Panc1 (cell line): ENCODE measurements around the gene CYGB. TPM values are rescaled to one million over a fixed set of nuclear protein-coding genes. Genes with fewer than 3 reads are reported as not detected.

Source experiments
- ATAC-seq: fragments of 200-7000 bp; cut with Tn5 transposase; 2 replicates; pipeline ENCODE4 v1.9.1; 2020; ENCODE audit warnings: mild to moderate bottlenecking, moderate library complexity
- Bru-seq: library from RNA; stranded (reverse); fragments of 400-500 nt; gene quantifications from one replicate; lab custom pipeline; 2021; lab: Mats Ljungman, UMichigan
- BruChase-seq, 2 experiments: library from RNA; stranded (reverse); fragments of 400-500 nt; gene quantifications; one replicate each; lab custom pipeline; 2021; lab: Mats Ljungman, UMichigan
- BruUV-seq: library from RNA; stranded (reverse); fragments of 400-500 nt; replicated peaks from 2 replicates; lab custom pipeline; 2021; lab: Mats Ljungman, UMichigan
- CTCF ChIA-PET: fragments of 300-600 bp; sonication (Branson Sonifier 250); formaldehyde crosslinking; loops from one replicate; lab custom pipeline; 2022; ENCODE audit warnings: antibody characterized with exemption; lab: Charles Lee
- POLR2A ChIA-PET: fragments of 300-600 bp; sonication (Branson Sonifier 250); formaldehyde crosslinking; loops from one replicate; lab custom pipeline; 2022; ENCODE audit warnings: antibody characterized with exemption; lab: Charles Lee
- DNase-seq: peaks from one replicate; pipeline ENCODE4 v3.0.0-alpha.2; 2010; ENCODE audit warnings: low read depth, low spot score
- H3K27ac ChIP-seq: 2 replicates; pipeline ENCODE4 v1.5.1; 2011; ENCODE audit warnings: mild to moderate bottlenecking, low read length, inconsistent platforms
- H3K27me3 ChIP-seq: fragments of 200-500 bp; sonication (Bioruptor generic); 2 replicates; pipeline ENCODE4 v1.6.0; 2014; ENCODE audit warnings: low read length, inconsistent platforms; ENCODE audit not compliant: control insufficient read depth, insufficient read depth
- H3K36me3 ChIP-seq: fragments of 200-500 bp; sonication (Bioruptor generic); 2 replicates; pipeline ENCODE4 v1.5.1; 2014; ENCODE audit warnings: inconsistent platforms, mild to moderate bottlenecking, low read length, moderate library complexity; ENCODE audit not compliant: control insufficient read depth, insufficient read depth
- H3K4me1 ChIP-seq: 2 replicates; pipeline ENCODE4 v1.5.1; 2011; ENCODE audit warnings: inconsistent platforms, mild to moderate bottlenecking, low read length, moderate library complexity; ENCODE audit not compliant: control insufficient read depth, insufficient read depth
- H3K4me3 ChIP-seq, 2 experiments: 2 replicates each; pipeline ENCODE4 v1.5.1; 2011 to 2012; ENCODE audit warnings: low read depth in 2 of 2, low read length in 2 of 2, mild to moderate bottlenecking in 2 of 2, inconsistent platforms in 1 of 2, moderate library complexity in 1 of 2
- H3K9me3 ChIP-seq: fragments of 200-500 bp; sonication (Bioruptor generic); 2 replicates; pipeline ENCODE4 v1.5.1; 2014; ENCODE audit warnings: low read depth, mild to moderate bottlenecking, inconsistent platforms, low read length, moderate library complexity; ENCODE audit not compliant: control insufficient read depth, insufficient read depth
- POLR2AphosphoS5 ChIP-seq: IDR thresholded peaks from 2 replicates; pipeline ENCODE4 v1.6.1; 2012; ENCODE audit warnings: mild to moderate bottlenecking, low read depth, low read length, moderate library complexity
- SIN3A ChIP-seq: IDR thresholded peaks from 2 replicates; pipeline ENCODE4 v1.6.1; 2012; ENCODE audit warnings: low read depth, mild to moderate bottlenecking, low read length, moderate library complexity, borderline replicate concordance; ENCODE audit not compliant: insufficient read depth
- TCF7L2 ChIP-seq: IDR thresholded peaks from 2 replicates; pipeline ENCODE4 v1.6.1; 2011; ENCODE audit warnings: mild to moderate bottlenecking, low read depth, low read length, inconsistent platforms
- in situ Hi-C: cut with HindIII; loops from 2 replicates; pipeline ENCODE4 v1.10.0; 2016; ENCODE audit warnings: low sequenced_read_pairs, low pct_unique_long_range_greater_than_20kb
- intact Hi-C: fragments of 100-400 bp; cut with micrococcal nuclease; formaldehyde crosslinking; loops from one replicate; pipeline ENCODE4 v1.10.0; 2022; ENCODE audit not compliant: unreplicated experiment
- long read RNA-seq: library from polyadenylated mRNA; unstranded; transcript quantifications from one replicate; pipeline ENCODE4 v2.0.0, GENCODE V29; 2021; ENCODE audit not compliant: unreplicated experiment
- polyA plus RNA-seq: library from polyadenylated mRNA; unstranded; fragments of >200 nt; gene quantifications from one replicate; pipeline ENCODE4 v1.2.1, GENCODE V29; 2012; ENCODE audit warnings: missing spikeins; ENCODE audit not compliant: insufficient read length
- total RNA-seq: library from RNA; stranded (reverse); gene quantifications from one replicate; pipeline ENCODE4 v1.2.1, GENCODE V29; 2021; ENCODE audit not compliant: unreplicated experiment
- TF ChIP-seq, protein P1 (sequence below): fragments of 450-650 bp; IDR thresholded peaks from 2 replicates; pipeline ENCODE4 v1.5.1; 2017; ENCODE audit warnings: mild to moderate bottlenecking
- TF ChIP-seq, protein P2 (sequence below), 2 experiments: IDR thresholded peaks; 2 replicates each; pipeline ENCODE4 v1.6.1; 2011 to 2012; ENCODE audit warnings: low read depth in 2 of 2, control low read depth in 1 of 2, low read length in 1 of 2, mild to moderate bottlenecking in 1 of 2, moderate library complexity in 1 of 2; ENCODE audit not compliant: insufficient read depth in 1 of 2

The CYGB gene
- total RNA-seq (6.0 TPM), Bru-seq, nascent RNA (percentile 24 among the genes with signal in this experiment), BruChase-seq, experiment 1, labeled RNA remaining after a 2-hour chase (percentile 23 among the genes with signal in this experiment), BruChase-seq, experiment 2, labeled RNA remaining after a 6-hour chase (percentile 31 among the genes with signal in this experiment)
- 16.3 TPM for polyA plus RNA-seq
- long read RNA-seq, partial matches to known transcripts = 1 of 5 reads
- long read RNA-seq, other reads (novel, unspliced or antisense) = 1 of 5 reads

DNA sequence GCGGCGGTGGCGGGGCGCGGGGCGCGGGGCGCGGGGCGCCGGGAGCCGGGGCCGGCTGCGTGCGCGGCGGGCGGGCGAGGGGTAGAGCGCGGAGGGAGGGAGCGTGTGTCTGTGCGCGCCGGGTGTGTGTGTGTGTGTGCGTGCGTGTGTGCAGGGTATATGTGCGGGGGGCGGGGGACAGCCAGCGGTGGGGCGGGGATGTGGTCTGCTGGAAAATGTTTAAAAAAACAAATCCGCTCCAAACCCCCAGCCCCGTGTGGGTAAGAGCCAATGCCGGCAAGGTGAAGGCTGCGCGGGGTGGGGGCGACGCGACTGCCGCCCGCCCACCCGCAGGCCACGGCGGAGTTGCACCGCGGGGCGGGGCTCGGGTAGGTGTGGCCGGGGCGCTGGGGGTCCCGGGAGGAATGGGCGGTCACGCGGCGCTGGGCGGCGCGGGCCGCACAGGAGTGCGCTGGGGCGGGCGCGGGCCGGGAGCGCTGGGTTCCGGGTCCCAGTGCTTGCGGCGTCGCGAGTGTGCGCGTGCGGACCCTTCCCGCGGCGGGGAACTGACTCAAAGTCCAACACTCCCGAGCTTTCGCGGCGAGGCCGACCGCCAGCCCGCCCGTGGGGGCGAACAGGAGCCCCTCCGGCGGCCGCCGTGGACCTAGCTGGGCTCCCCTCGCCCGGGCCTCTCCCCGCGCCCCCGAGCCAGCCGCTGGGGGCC, at the start of gene CYGB:
TSS of gene CYGB (minus strand) at position 132 of the 703 bp plus-strand sequence. CDS start 167 bp downstream, outside the sequence.
- no peaks in the 10 kb centered on the region; the same call in 1 of the 2 replicates for H3K27me3 ChIP-seq
- no peaks in the 10 kb centered on the region for H3K36me3 ChIP-seq
- H3K27ac ChIP-seq = 0 out of 2 replicates have a peak within 1 kb of the TSS, but pooled peaks have one; percentile 1
- no peaks in the 10 kb centered on the region for H3K9me3 ChIP-seq
- ChIA-PET POLR2A (no interaction called here), CTCF (interaction anchor here (0.6 kb wide), 1 partner anchor 81 kb away, joined by 3 read pairs; no protein-coding TSS in a partner anchor)
- BruUV-seq = no TSS peak
- DNase-seq (no peak), ATAC-seq (peak; percentile 6; the same call in 1 of the 2 replicates)
- H3K4me3 ChIP-seq = peak within 1 kb of the TSS; percentile 29 to 37; a peak in 3 of 4 replicates
- H3K4me1 ChIP-seq = peaks cover 28% of the 10 kb centered on the region
- intact Hi-C loops (no loop called here), in situ Hi-C loops (no loop called here)
- TF ChIP-seq SIN3A = no peak

DNA sequence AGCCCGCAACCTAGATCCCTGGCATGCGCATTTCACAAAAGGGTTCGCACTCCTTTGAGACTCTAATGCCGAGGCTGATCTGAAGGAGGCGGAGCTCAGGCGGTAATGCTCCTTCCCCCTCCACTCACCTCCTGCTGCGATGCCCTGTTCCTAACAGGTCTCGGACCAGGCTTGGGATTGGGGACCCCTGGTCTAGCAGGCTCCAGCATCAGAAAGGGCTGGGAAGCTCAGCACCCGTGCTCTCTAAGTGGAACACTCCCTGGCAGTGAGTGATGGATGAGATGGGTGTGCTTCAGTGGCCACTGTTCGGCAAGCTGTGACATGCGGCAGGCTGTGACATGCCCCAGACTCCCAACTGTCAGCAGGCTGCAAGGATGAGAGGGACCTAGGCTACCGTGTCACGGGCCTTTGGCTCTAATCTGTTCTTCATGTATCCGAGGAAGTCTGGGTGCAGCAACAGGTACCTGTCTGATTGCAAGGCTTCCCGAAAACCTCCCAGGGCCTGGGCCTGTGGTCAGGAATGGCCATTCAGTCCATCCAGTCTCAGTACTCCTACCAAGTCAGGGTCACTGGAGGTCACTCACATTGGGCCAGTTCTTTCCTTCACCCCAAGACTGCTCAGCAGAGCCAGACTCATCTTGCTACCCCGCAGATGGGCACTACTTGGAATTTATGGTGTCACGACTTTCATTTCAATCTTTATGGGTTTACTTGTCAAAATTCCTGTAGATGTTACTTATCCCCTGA, 49.4 kb upstream of the CYGB start:
- ATAC-seq (no peak), DNase-seq (no peak)
- Histone ChIP-seq H3K4me1 (peaks cover 12% of the 10 kb centered on the region), H3K9me3 (no peaks in the 10 kb centered on the region), H3K27me3 (no peaks in the 10 kb centered on the region), H3K4me3 (no peak overlapping the region), H3K27ac (no peak overlapping the region), H3K36me3 (no peaks in the 10 kb centered on the region)
- ChIA-PET CTCF (interaction anchor here (0.6 to 1.1 kb wide), 4 partner anchors 17 to 64 kb away, joined by 3 to 6 read pairs (median 3); no protein-coding TSS in a partner anchor), POLR2A (interaction anchor here (0.6 to 1.6 kb wide), 2 partner anchors 14 to 30 kb away, joined by 3 to 4 read pairs; no protein-coding TSS in a partner anchor)
- in situ Hi-C loops = no loop called here
- no TSS peak for BruUV-seq
- intact Hi-C loops = no loop called here
- TF ChIP-seq, protein P1, sequence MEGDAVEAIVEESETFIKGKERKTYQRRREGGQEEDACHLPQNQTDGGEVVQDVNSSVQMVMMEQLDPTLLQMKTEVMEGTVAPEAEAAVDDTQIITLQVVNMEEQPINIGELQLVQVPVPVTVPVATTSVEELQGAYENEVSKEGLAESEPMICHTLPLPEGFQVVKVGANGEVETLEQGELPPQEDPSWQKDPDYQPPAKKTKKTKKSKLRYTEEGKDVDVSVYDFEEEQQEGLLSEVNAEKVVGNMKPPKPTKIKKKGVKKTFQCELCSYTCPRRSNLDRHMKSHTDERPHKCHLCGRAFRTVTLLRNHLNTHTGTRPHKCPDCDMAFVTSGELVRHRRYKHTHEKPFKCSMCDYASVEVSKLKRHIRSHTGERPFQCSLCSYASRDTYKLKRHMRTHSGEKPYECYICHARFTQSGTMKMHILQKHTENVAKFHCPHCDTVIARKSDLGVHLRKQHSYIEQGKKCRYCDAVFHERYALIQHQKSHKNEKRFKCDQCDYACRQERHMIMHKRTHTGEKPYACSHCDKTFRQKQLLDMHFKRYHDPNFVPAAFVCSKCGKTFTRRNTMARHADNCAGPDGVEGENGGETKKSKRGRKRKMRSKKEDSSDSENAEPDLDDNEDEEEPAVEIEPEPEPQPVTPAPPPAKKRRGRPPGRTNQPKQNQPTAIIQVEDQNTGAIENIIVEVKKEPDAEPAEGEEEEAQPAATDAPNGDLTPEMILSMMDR = no peak
- no peak for TF ChIP-seq SIN3A
- TF ChIP-seq, protein P2, sequence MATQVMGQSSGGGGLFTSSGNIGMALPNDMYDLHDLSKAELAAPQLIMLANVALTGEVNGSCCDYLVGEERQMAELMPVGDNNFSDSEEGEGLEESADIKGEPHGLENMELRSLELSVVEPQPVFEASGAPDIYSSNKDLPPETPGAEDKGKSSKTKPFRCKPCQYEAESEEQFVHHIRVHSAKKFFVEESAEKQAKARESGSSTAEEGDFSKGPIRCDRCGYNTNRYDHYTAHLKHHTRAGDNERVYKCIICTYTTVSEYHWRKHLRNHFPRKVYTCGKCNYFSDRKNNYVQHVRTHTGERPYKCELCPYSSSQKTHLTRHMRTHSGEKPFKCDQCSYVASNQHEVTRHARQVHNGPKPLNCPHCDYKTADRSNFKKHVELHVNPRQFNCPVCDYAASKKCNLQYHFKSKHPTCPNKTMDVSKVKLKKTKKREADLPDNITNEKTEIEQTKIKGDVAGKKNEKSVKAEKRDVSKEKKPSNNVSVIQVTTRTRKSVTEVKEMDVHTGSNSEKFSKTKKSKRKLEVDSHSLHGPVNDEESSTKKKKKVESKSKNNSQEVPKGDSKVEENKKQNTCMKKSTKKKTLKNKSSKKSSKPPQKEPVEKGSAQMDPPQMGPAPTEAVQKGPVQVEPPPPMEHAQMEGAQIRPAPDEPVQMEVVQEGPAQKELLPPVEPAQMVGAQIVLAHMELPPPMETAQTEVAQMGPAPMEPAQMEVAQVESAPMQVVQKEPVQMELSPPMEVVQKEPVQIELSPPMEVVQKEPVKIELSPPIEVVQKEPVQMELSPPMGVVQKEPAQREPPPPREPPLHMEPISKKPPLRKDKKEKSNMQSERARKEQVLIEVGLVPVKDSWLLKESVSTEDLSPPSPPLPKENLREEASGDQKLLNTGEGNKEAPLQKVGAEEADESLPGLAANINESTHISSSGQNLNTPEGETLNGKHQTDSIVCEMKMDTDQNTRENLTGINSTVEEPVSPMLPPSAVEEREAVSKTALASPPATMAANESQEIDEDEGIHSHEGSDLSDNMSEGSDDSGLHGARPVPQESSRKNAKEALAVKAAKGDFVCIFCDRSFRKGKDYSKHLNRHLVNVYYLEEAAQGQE (IDR thresholded peaks at IDR 0.05; ENCODE audit: insufficient read depth in 1 of 2, low read depth in 2 of 2, low read length in 1 of 2) = no peak
- TF ChIP-seq TCF7L2 = no peak
- no peak for TF ChIP-seq POLR2AphosphoS5
